WTC11 (cell line): ENCODE results near the gene GRAMD1C.

Experiments
- ATF1 ChIP-seq: sonication (generic); formaldehyde crosslinking; IDR thresholded peaks from 2 replicates; pipeline ENCODE4 v1.8.1; 2023; ENCODE audit warnings: mild to moderate bottlenecking, moderate library complexity, missing genetic modification reagents
- CTCF ChIP-seq: fragments of 200-600 bp; IDR thresholded peaks from 2 replicates; pipeline ENCODE4 v1.8.0; 2022; ENCODE audit warnings: antibody characterized with exemption
- ELF4 ChIP-seq: sonication (generic); formaldehyde crosslinking; IDR thresholded peaks from 2 replicates; pipeline ENCODE4 v1.8.1; 2022; ENCODE audit warnings: low read depth, mild to moderate bottlenecking, moderate library complexity, missing genetic modification reagents
- ESRRA ChIP-seq: sonication (generic); formaldehyde crosslinking; IDR thresholded peaks from 2 replicates; pipeline ENCODE4 v1.8.1; 2022; ENCODE audit warnings: mild to moderate bottlenecking, missing genetic modification reagents, borderline replicate concordance
- FOXJ3 ChIP-seq: sonication (generic); formaldehyde crosslinking; IDR thresholded peaks from 2 replicates; pipeline ENCODE4 v1.9.0; 2021; ENCODE audit warnings: missing genetic modification reagents, mild to moderate bottlenecking, borderline replicate concordance
- GRHL2 ChIP-seq: fragments of 250-450 bp; sonication (Bioruptor Pico); IDR thresholded peaks from 2 replicates; pipeline ENCODE4 v1.8.0; 2022; ENCODE audit warnings: mild to moderate bottlenecking, moderate library complexity; ENCODE audit not compliant: insufficient replicate concordance, severe bottlenecking
- MAX ChIP-seq: sonication (generic); formaldehyde crosslinking; IDR thresholded peaks from 2 replicates; pipeline ENCODE4 v1.8.0; 2022; ENCODE audit warnings: mild to moderate bottlenecking, missing genetic modification reagents
- NR3C1 ChIP-seq: sonication (generic); formaldehyde crosslinking; conservative IDR thresholded peaks from 2 replicates; pipeline ENCODE4 v1.8.1; 2023; ENCODE audit warnings: low read depth, mild to moderate bottlenecking, missing genetic modification reagents
- SOX15 ChIP-seq: fragments of 250-450 bp; sonication (Bioruptor Pico); IDR thresholded peaks from 2 replicates; pipeline ENCODE4 v1.9.0; 2021; ENCODE audit warnings: mild to moderate bottlenecking
- ZMAT4 ChIP-seq: fragments of 250-450 bp; sonication (Bioruptor Pico); IDR thresholded peaks from 2 replicates; pipeline ENCODE4 v1.9.0; 2021; ENCODE audit warnings: mild to moderate bottlenecking
- TF ChIP-seq, protein P1 (sequence below): sonication (generic); formaldehyde crosslinking; IDR thresholded peaks from 2 replicates; pipeline ENCODE4 v1.8.0; 2022; ENCODE audit warnings: mild to moderate bottlenecking, missing genetic modification reagents
- TF ChIP-seq, protein P2 (sequence below): sonication (generic); formaldehyde crosslinking; IDR thresholded peaks from 2 replicates; pipeline ENCODE4 v1.8.0; 2022; ENCODE audit warnings: missing genetic modification reagents
- TF ChIP-seq, protein P3 (sequence below): sonication (generic); formaldehyde crosslinking; IDR thresholded peaks from 2 replicates; pipeline ENCODE4 v1.8.1; 2023; ENCODE audit warnings: mild to moderate bottlenecking, missing genetic modification reagents, moderate library complexity

DNA sequence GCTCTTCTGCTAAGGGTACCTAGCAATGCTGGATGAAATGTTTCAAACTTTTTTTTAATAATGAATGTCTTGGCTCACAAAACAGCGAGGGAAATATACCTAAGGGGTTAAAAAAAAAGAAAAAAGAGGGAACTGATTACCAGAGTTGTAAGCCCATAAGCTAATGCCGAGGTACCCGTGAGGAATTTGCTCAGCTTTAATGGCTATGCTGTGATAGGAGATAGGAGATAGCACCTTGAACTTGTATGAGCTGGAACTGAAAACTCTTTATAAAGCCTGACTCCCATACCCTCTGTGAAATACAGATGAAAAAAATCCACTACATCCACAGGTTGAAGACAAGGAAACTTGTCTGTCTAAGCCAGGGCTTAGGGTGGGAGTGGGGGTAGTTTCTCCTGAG is 13.9 kb downstream of the GRAMD1C start:
- TF ChIP-seq ESRRA (no peak), NR3C1 (no peak), CTCF (no peak), GRHL2 (CRISPR knock-in tag) (no peak), ELF4 (CRISPR knock-in tag) (no peak), MAX (CRISPR knock-in tag) (no peak), ATF1 (CRISPR knock-in tag) (no peak), FOXJ3 (CRISPR knock-in tag) (no peak), ZMAT4 (CRISPR knock-in tag) (no peak), SOX15 (CRISPR knock-in tag) (no peak)
- TF ChIP-seq, protein P1, sequence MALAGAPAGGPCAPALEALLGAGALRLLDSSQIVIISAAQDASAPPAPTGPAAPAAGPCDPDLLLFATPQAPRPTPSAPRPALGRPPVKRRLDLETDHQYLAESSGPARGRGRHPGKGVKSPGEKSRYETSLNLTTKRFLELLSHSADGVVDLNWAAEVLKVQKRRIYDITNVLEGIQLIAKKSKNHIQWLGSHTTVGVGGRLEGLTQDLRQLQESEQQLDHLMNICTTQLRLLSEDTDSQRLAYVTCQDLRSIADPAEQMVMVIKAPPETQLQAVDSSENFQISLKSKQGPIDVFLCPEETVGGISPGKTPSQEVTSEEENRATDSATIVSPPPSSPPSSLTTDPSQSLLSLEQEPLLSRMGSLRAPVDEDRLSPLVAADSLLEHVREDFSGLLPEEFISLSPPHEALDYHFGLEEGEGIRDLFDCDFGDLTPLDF = no peak
- TF ChIP-seq, protein P2, sequence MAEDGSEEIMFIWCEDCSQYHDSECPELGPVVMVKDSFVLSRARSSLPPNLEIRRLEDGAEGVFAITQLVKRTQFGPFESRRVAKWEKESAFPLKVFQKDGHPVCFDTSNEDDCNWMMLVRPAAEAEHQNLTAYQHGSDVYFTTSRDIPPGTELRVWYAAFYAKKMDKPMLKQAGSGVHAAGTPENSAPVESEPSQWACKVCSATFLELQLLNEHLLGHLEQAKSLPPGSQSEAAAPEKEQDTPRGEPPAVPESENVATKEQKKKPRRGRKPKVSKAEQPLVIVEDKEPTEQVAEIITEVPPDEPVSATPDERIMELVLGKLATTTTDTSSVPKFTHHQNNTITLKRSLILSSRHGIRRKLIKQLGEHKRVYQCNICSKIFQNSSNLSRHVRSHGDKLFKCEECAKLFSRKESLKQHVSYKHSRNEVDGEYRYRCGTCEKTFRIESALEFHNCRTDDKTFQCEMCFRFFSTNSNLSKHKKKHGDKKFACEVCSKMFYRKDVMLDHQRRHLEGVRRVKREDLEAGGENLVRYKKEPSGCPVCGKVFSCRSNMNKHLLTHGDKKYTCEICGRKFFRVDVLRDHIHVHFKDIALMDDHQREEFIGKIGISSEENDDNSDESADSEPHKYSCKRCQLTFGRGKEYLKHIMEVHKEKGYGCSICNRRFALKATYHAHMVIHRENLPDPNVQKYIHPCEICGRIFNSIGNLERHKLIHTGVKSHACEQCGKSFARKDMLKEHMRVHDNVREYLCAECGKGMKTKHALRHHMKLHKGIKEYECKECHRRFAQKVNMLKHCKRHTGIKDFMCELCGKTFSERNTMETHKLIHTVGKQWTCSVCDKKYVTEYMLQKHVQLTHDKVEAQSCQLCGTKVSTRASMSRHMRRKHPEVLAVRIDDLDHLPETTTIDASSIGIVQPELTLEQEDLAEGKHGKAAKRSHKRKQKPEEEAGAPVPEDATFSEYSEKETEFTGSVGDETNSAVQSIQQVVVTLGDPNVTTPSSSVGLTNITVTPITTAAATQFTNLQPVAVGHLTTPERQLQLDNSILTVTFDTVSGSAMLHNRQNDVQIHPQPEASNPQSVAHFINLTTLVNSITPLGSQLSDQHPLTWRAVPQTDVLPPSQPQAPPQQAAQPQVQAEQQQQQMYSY (CRISPR knock-in tag) = no peak
- TF ChIP-seq, protein P3, sequence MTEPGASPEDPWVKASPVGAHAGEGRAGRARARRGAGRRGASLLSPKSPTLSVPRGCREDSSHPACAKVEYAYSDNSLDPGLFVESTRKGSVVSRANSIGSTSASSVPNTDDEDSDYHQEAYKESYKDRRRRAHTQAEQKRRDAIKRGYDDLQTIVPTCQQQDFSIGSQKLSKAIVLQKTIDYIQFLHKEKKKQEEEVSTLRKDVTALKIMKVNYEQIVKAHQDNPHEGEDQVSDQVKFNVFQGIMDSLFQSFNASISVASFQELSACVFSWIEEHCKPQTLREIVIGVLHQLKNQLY (CRISPR knock-in tag) = no peak
